Activated CD4-positive, alpha-beta T cell treated with anti-CD3 and anti-CD28 coated beads, Interleukin-2, amount 50 U/mL, for 16 hours (primary cell): ENCODE results near the gene MED16.
"Not testable (repeated sequence)": the region's sequence is repeated elsewhere in the genome, so short reads cannot be mapped to it uniquely, and the experiment has no call there.

Source experiments
- DNase-seq: peaks from one replicate; pipeline ENCODE4 v3.0.0-alpha.2; 2020

The MED16 gene

GRCh38 chr19:904545-904944, 11.6 kb upstream of the MED16 start:
- no peak for DNase-seq

GRCh38 chr19:903266-903797, 10.3 kb upstream of the MED16 start:
- DNase-seq, result no peak

GRCh38 chr19:902446-903226, 9.6 kb upstream of the MED16 start:
- no peak for DNase-seq

GRCh38 chr19:902093-902370, 9.0 kb upstream of the MED16 start:
- DNase-seq, result no peak

GRCh38 chr19:901216-902092, 8.5 kb upstream of the MED16 start:
- no peak for DNase-seq

- no peak for DNase-seq
Measured at GRCh38 chr19:900302-901111, 7.5 kb upstream of the MED16 start.

GRCh38 chr19:900043-900301, 7.0 kb upstream of the MED16 start:
- DNase-seq, result no peak

GRCh38 chr19:899336-900042, 6.5 kb upstream of the MED16 start:
- no peak for DNase-seq

GRCh38 chr19:898663-899062, 5.7 kb upstream of the MED16 start:
- DNase-seq, result no peak

GRCh38 chr19:897442-898039, 4.6 kb upstream of the MED16 start:
- DNase-seq, result no peak

- DNase-seq, result no peak
Measured at GRCh38 chr19:896999-897398, 4.0 kb upstream of the MED16 start.

- no peak for DNase-seq
Measured at GRCh38 chr19:896434-896833, 3.4 kb upstream of the MED16 start.

- no peak for DNase-seq
Measured at GRCh38 chr19:892243-892893, 619 bp downstream of the MED16 start.

GRCh38 chr19:891421-892200, 1.4 kb downstream of the MED16 start:
- not testable (repeated sequence) for DNase-seq

- DNase-seq, result no peak
Measured at GRCh38 chr19:890831-891230, 2.2 kb downstream of the MED16 start.

- no peak for DNase-seq
Measured at GRCh38 chr19:889662-890295, 3.2 kb downstream of the MED16 start.

GRCh38 chr19:888581-889385, 4.2 kb downstream of the MED16 start:
- DNase-seq, result no peak

GRCh38 chr19:887599-887998, 5.4 kb downstream of the MED16 start:
- no peak for DNase-seq

- DNase-seq, result no peak
Measured at GRCh38 chr19:887072-887471, 5.9 kb downstream of the MED16 start.
